Measurements from ENCODE around the gene TBCD.

Gene TBCD

GRCh38 chr17:82812058-82812457, 60.2 kb downstream of the TBCD start:
- no peak for DNase-seq

- no peak for DNase-seq
These were observed 60.7 kb downstream of the TBCD start for GRCh38 chr17:82812601-82813000.

GRCh38 chr17:82813299-82814051, 61.6 kb downstream of the TBCD start:
- no peak for DNase-seq

GRCh38 chr17:82814834-82815233, 63.0 kb downstream of the TBCD start:
- DNase-seq, result no peak

- no peak for DNase-seq
These were observed 63.5 kb downstream of the TBCD start for GRCh38 chr17:82815354-82815753.

GRCh38 chr17:82815790-82816305, 64.0 kb downstream of the TBCD start:
- no peak for DNase-seq

- no peak for DNase-seq
These were observed 64.5 kb downstream of the TBCD start for GRCh38 chr17:82816358-82816757.

GRCh38 chr17:82817947-82818346, 66.1 kb downstream of the TBCD start:
- no peak for DNase-seq

- DNase-seq, result no peak
These were observed 68.7 kb downstream of the TBCD start for GRCh38 chr17:82820278-82821251.

GRCh38 chr17:82821554-82821953, 69.7 kb downstream of the TBCD start:
- DNase-seq, result no peak

- DNase-seq, result no peak
These were observed 70.4 kb downstream of the TBCD start for GRCh38 chr17:82822281-82822680.

GRCh38 chr17:82823004-82823403, 71.1 kb downstream of the TBCD start:
- no peak for DNase-seq

GRCh38 chr17:82825540-82826124, 73.8 kb downstream of the TBCD start:
- no peak for DNase-seq

- DNase-seq, result no peak
These were observed 74.3 kb downstream of the TBCD start for GRCh38 chr17:82826211-82826610.

GRCh38 chr17:82826956-82827355, 75.1 kb downstream of the TBCD start:
- no peak for DNase-seq

- no peak for DNase-seq
These were observed 77.1 kb downstream of the TBCD start for GRCh38 chr17:82828875-82829487.

GRCh38 chr17:82830249-82830661, 78.4 kb downstream of the TBCD start:
- peak; percentile 64 for DNase-seq

GRCh38 chr17:82831041-82831817, 79.4 kb downstream of the TBCD start:
- DNase-seq, result no peak

GRCh38 chr17:82831818-82832200, 79.9 kb downstream of the TBCD start:
- no peak for DNase-seq

- no peak for DNase-seq
These were observed 80.5 kb downstream of the TBCD start for GRCh38 chr17:82832411-82832810.

- DNase-seq, result no peak
These were observed 81.1 kb downstream of the TBCD start for GRCh38 chr17:82832881-82833475.

- DNase-seq, result no peak
These were observed 83.3 kb downstream of the TBCD start for GRCh38 chr17:82835122-82835521.

Measured in COR-L47 (cell line).